Measurements from ENCODE around the gene JAK1.

DNA sequence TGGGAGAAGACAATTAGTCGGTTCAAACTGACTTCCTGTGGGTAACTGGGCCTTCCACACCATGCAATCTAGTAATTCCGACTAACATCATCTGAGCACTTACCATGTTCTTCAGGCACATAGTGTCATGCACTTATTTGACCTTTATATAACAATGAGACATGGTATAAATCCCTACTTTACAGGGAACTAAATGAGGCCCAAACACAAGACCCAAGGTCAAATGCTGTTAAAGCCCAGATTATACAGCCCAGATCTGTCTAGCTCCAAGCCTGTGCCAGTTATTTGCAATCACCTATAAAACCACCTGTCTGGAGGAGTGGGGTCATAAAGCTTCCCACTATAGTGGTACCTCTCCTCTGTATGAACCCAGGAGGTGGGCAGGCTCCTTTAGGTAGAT lies 40.8 kb downstream of the JAK1 start:
- TF ChIP-seq, protein P1, sequence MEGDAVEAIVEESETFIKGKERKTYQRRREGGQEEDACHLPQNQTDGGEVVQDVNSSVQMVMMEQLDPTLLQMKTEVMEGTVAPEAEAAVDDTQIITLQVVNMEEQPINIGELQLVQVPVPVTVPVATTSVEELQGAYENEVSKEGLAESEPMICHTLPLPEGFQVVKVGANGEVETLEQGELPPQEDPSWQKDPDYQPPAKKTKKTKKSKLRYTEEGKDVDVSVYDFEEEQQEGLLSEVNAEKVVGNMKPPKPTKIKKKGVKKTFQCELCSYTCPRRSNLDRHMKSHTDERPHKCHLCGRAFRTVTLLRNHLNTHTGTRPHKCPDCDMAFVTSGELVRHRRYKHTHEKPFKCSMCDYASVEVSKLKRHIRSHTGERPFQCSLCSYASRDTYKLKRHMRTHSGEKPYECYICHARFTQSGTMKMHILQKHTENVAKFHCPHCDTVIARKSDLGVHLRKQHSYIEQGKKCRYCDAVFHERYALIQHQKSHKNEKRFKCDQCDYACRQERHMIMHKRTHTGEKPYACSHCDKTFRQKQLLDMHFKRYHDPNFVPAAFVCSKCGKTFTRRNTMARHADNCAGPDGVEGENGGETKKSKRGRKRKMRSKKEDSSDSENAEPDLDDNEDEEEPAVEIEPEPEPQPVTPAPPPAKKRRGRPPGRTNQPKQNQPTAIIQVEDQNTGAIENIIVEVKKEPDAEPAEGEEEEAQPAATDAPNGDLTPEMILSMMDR (IDR thresholded peaks at IDR 0.05) = no peak
- TF ChIP-seq EP300 (IDR thresholded peaks at IDR 0.05) = no peak
- TF ChIP-seq POLR2A (IDR thresholded peaks at IDR 0.05) = no peak
